ENCODE measurements around the gene PCNX2. TPM values are rescaled to one million over a fixed set of nuclear protein-coding genes. Genes with fewer than 3 reads are reported as not detected.

The PCNX2 gene
- total RNA-seq, 4 donors from 2014 or later = 5.0 to 12.5 (median 9.6) TPM

DNA sequence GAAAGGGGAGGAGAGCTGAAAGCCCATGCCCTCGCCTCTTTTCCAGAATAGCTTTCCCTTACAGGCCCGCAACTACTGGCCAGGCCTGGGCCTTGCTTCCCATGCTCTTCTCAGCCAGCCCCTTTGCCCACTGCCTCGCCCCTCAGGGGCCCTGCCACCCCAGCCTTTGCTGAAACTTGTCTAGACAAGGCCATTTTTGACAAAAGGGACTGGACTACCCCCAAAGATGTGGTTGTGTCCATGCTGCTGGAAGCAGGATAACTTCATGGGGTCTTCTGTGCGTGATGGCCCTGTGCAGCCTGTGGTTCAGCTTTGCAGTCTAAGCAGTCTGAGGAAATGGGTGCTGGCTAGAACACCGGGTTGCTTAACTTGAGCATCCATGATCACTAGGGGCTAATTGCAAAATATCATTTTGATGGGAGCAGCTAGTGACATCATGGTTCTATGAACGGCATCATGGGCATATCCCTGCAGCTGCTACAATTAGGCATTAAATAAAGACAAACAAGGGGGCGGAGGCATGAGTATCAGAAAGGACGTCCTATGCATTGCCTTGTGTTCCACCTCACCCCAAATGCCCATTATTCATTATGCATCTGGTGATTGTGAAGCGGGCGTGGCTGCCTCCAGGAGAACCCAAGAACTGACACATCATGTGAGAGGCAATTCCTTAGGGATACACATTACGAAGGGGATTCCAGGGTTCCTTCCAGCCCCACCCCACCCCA, 308.3 kb downstream of the PCNX2 start:
- 89 to 92% methylated on average over 11 of the region's 11 CpGs for WGBS, 2 donors
- intact Hi-C loops (cut with DNase I; ENCODE audit: low total_unique reads) = no loop called here
- TF ChIP-seq, protein P1, sequence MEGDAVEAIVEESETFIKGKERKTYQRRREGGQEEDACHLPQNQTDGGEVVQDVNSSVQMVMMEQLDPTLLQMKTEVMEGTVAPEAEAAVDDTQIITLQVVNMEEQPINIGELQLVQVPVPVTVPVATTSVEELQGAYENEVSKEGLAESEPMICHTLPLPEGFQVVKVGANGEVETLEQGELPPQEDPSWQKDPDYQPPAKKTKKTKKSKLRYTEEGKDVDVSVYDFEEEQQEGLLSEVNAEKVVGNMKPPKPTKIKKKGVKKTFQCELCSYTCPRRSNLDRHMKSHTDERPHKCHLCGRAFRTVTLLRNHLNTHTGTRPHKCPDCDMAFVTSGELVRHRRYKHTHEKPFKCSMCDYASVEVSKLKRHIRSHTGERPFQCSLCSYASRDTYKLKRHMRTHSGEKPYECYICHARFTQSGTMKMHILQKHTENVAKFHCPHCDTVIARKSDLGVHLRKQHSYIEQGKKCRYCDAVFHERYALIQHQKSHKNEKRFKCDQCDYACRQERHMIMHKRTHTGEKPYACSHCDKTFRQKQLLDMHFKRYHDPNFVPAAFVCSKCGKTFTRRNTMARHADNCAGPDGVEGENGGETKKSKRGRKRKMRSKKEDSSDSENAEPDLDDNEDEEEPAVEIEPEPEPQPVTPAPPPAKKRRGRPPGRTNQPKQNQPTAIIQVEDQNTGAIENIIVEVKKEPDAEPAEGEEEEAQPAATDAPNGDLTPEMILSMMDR (IDR thresholded peaks at IDR 0.05) = no peak
- no peak for TF ChIP-seq POLR2A (IDR thresholded peaks at IDR 0.05)
- H3K4me3 ChIP-seq (ENCODE audit: low read depth, poor library complexity, severe bottlenecking) = no peak overlapping the region
- DNase-seq (ENCODE audit: low spot score in 2 of 2) = no peak

DNA sequence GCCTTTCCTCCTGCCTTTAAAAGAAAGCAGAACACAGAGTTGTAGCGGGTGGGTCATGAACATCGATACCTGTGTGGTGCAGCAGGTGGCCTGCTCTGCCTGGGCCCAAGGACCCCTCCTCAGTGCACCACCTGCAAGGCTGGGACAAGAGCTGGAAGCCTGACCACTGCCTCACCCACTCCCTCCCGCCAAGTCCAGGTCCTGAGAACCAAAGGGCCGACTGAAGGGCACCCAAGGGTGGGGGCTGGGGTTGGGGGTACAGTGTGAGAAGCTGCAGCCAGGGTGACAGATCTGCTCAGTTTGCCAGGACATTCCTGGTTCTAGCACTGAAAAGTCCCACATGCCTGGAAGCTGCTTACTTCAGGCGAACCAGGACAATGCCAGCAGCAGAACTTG, 309.0 kb downstream of the PCNX2 start:
- 93 to 98% methylated on average over 5 of the region's 5 CpGs for WGBS, 2 donors
- no peak for DNase-seq (ENCODE audit: low spot score in 2 of 2)
- H3K4me3 ChIP-seq (ENCODE audit: low read depth, poor library complexity, severe bottlenecking) = no peak overlapping the region
- TF ChIP-seq, protein P1 (IDR thresholded peaks at IDR 0.05) = no peak
- TF ChIP-seq POLR2A (IDR thresholded peaks at IDR 0.05) = no peak
- intact Hi-C loops (cut with DNase I; ENCODE audit: low total_unique reads) = no loop called here

DNA sequence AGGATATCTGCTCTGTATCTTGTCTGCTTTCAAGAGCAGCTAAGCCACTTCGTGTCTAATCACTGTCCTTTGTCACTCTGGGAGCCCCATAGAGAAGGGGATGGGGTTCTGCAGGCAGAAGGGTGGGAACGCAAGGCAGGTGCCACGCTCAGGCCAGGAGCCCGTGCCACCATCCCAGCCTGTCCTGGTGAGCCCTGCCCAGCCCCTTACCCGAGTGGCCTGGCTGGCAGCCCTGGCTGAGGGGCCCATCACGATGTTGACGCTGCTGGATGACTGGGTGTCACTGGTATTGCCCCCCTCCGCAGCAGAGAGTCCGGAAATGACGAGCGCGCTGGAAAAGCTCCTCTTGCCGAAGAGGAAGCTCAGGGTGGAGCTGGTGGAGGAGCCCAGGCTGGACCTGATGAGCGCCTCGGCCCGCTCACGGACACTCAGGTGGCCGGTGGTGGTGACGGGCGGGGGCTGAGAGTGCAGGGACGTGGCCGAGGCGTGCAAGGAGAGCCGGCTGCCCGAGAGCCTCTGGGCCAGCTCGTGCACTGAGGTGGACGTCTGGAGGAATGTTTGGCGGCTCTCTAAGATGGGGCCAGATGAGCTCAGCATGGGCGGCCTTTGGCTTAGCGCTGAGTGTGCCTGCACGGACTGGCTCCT, 309.5 kb downstream of the PCNX2 start:
- peak in 1 of 2 donors; percentile 78 for DNase-seq (ENCODE audit: low spot score in 2 of 2)
- no peak overlapping the region for H3K4me3 ChIP-seq (ENCODE audit: low read depth, poor library complexity, severe bottlenecking)
- TF ChIP-seq, protein P1 (IDR thresholded peaks at IDR 0.05) = no peak
- TF ChIP-seq POLR2A (IDR thresholded peaks at IDR 0.05) = no peak
- intact Hi-C loops (cut with DNase I; ENCODE audit: low total_unique reads) = no loop called here
- 89 to 96% methylated on average over 25 to 31 of the region's 31 CpGs for whole genome bisulfite sequencing, 2 donors

DNA sequence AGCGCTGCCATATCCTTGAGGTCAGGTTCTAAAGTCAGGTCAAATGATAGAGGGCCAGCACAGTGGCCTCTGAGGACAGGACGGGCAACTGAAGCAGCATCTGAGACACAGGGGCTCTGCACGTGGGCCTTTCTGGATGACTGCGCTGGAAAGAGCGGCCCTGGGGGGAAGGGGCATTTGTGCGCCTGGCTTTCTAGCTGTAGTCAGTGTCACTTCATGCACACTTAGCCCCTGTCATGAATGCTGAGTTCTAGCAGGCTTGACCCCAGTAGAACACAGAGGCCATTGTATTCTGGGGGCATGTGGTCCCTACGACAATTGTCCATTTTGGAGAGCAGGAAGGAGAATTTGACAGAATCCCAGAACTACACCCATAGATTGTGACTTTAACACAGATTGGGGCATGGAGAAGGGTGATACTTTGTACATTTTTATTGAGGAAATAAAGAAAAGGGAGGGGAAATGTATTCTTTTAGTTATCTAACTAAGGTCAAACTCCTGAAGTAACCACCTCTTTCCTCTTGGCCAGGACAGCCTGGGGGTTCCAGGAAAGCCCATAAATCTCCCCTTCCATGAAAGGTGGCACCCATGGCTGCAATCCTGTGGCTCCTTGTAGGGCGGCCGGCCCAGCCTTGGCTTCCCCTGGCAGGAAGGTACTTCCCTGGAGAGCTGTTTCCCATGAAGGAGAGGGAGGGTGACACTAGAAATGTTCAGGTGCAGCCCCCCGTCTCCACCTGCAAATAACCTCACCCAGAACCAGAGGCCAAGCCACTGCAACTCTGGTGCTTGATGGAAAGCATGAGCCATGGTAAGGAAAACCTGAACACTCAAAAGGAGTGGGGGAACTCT, 310.7 kb downstream of the PCNX2 start:
- TF ChIP-seq, protein P1 (IDR thresholded peaks at IDR 0.05) = no peak
- no peak for TF ChIP-seq POLR2A (IDR thresholded peaks at IDR 0.05)
- WGBS, 2 donors = 92 to 95% methylated on average over 10 of the region's 10 CpGs
- DNase-seq (ENCODE audit: low spot score in 2 of 2) = peak in 1 of 2 donors; percentile 54

DNA sequence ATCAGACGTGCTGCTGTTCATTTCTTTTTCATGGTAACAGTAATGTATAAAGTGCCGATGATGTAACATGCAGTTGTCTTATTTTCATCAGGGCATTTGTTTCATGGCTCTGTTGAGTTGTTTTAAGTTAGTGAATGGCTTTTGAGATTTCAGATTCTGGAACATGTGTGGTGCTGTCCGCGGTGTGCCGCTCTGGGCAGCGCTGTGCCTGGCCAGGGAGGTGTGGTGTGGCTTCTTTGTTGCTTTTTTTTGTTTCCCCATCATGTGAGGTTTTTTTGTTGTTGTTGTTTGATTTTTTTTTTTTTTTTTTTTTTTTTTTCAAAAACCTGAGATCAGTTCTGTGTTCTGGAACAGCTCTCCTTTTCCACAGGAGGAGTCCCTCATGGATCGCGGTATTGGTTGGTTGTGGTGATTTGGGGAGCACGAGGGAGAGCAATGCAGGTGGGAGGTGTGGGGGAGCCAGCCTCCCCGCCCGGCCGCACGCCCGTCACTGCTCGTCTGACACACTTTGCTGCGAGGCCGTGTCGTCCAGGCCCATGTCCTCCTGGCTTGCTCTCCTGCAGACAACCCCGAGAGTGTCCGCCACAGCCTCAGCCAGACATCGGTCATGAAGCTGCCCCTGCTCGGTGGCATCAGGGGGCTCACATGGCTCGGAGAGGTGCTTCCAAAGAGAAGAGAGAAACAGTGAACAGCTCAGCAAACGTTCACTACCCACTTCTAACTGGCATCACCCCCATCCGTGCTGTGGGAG, 311.5 kb downstream of the PCNX2 start:
- WGBS, 2 donors = 90 to 97% methylated on average over 25 of the region's 25 CpGs
- no peak for DNase-seq (ENCODE audit: low spot score in 2 of 2)
- no peak for TF ChIP-seq POLR2A (IDR thresholded peaks at IDR 0.05)
- TF ChIP-seq, protein P1 (IDR thresholded peaks at IDR 0.05) = no peak

More for the DNA sequence above, 310.7 kb downstream of the PCNX2 start:
- no peak overlapping the region for H3K4me3 ChIP-seq (ENCODE audit: low read depth, poor library complexity, severe bottlenecking)
- intact Hi-C loops (cut with DNase I; ENCODE audit: low total_unique reads) = no loop called here

More for the DNA sequence above, 311.5 kb downstream of the PCNX2 start:
- intact Hi-C loops (cut with DNase I; ENCODE audit: low total_unique reads) = no loop called here
- no peak overlapping the region for H3K4me3 ChIP-seq (ENCODE audit: low read depth, poor library complexity, severe bottlenecking)

Measured in lower leg skin (tissue), 4 donors.